NCI-H82 treated with DMSO at 0.1 percent for 48 hours (cell line): ENCODE measurements around the gene MYL5.
"Not testable (repeated sequence)": the region's sequence is repeated elsewhere in the genome, so short reads cannot be mapped to it uniquely, and the experiment has no call there.

Source experiments
- DNase-seq: peaks from one replicate; lab custom pipeline; 2025; ENCODE audit not compliant: unreplicated experiment; lab: John Stamatoyannopoulos, UW

The MYL5 gene

GRCh38 chr4:704971-705277, 30.6 kb downstream of the MYL5 start:
- no peak for DNase-seq

GRCh38 chr4:705278-706082, 31.1 kb downstream of the MYL5 start, which contains the start of gene PCGF3:
Gene PCGF3 (plus strand): TSS chr4:705832. CDS start chr4:733681, 27,849 bp downstream.
- DNase-seq: peak; percentile 64

DNA sequence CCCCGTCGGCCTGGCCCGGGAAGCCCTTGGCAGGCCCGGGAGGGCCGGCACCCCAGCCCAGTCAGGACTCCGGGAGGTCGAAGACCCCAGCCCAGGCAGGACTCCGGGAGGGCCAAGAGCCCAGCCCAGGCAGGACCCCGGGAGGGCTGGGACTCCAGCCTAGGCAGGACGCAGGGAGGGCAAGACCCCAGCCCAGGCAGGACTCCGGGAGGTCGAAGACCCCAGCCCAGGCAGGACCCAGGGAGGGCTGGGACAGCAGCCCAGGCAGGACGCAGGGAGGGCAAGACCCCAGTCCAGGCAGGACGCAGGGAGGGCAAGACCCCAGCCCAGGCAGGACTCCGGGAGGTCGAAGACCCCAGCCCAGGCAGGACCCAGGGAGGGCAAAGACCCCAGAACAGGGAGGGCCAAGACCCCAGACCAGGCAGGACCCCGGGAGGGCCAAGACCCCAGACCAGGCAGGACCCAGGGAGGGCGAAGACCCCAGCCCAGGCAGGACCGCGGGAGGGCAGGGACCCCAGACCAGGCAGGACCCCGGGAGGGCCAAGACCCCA, 31.8 kb downstream of the MYL5 start:
- DNase-seq: not testable (repeated sequence)

DNA sequence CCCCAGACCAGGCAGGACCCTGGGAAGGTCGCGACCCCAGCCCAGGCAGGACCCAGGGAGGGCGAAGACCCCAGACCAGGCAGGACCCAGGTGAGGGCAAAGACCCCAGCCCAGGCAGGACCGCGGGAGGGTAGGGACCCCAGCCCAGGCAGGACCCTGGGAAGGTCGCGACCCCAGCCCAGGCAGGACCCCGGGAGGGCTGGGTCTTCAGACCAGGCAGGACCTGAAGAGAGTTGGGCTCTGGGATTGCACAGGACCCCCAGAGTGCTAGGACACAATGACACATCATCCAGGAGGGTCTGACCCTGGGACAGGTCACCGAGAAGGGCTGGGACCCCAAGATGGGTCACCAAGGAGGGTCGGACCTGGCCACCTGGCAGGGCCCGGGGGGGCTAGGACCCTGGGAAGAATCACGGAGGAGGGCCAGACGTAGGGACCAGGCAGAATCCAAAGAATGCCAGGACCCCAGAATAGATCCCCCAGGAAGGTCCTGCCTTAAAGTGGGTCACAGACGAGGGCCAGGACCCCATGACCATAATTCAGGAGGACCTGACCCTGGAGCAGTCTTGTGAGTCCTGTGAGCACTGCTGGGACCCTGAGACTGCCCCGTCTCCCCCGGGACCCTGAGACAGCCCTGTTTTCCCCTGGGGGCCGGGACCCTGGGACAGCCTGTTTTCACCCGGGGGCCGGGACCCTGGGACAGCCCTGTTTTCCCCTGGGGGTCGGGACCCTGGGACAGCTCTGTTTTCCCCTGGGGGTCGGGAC, 32.7 kb downstream of the MYL5 start:
- DNase-seq: no peak

DNA sequence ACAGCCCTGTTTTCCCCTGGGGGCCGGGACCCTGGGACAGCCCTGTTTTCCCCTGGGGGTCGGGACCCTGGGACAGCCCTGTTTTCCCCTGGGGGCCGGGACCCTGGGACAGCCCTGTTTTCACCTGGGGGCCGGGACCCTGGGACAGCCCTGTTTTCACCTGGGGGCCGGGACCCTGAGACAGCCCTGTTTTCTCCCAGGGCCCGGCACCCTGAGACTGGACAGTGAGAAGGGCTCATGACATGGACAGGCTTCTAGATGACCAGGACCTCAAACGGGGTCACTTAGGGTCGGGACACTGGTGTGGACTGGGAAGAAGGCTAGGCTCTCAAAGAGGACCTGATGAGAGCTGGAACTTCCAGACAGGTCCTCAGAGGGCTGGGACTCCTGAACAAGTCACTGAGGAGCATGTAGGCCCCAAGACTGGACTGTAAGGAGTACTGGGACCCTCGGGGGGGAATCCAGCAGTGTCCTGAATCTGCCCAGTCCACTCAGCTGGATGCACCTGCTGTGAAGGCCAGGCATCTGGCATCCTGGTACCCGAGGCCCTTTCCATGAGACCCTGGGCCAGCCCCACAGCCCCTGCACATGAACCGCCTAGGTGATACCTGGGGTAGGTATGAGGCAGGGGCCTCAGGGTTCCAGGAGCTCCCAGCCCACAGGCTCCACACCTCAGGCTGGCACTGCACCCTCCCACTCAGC, 33.7 kb downstream of the MYL5 start:
- DNase-seq: no peak

- no peak for DNase-seq
These were observed 34.2 kb downstream of the MYL5 start for GRCh38 chr4:708631-708933.

DNA sequence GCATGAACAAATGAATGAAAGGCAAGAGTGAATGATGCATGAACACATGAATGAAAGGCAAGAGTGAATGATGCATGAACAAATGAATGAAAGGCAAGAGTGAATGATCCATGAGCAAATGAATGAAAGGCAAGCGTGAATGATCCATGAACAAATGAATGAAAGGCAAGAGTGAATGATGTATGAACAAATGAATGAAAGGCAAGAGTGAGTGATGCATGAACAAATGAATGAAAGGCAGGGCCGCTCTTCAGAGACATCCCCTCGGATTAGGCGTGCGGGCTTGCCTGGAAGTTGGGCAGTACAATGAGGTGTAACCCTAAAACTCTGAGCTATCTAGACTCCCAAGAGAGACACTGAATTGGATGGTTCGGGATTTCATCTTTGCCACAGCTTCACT, 35.0 kb downstream of the MYL5 start:
- DNase-seq: no peak

- no peak for DNase-seq
These were observed 35.8 kb downstream of the MYL5 start for GRCh38 chr4:710116-710515.

DNA sequence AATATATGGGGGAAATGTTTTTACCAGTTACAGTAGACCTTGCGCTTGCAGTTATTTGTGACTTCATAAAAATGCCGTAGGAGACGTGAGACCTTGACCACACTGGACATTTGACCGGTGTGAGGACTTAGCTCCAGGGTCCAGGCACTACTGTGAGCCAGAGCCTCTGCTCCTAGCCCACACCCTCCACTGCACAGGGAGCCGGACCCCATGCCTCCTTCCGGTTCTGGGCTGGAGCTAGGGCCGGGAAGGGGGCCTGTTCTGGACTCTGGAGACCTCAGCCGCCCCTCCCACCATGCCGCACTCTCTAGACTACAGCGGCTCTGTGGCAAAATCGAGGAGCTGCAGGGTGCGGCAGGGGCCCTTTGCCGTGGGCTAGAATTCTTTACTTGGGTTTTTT, 36.6 kb downstream of the MYL5 start:
- no peak for DNase-seq

DNA sequence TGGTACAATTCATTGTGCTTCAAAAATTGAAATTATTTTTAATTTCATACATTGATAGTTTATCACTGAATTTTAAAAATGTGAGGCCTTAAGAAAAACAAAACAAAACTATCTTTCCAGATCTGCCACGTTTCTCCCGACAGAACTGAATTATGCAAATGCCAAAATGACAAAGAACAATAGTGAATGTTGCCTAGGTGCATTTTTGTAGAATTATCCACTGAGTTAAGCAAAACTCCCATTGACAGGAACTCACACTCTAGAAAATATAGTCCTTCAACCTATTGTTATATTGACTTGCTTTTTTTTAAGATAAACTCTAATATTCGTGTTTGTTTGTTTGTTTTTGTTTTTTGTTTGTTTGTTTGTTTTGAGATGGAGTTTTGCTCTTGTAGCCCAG, 37.8 kb downstream of the MYL5 start:
- no peak for DNase-seq

DNA sequence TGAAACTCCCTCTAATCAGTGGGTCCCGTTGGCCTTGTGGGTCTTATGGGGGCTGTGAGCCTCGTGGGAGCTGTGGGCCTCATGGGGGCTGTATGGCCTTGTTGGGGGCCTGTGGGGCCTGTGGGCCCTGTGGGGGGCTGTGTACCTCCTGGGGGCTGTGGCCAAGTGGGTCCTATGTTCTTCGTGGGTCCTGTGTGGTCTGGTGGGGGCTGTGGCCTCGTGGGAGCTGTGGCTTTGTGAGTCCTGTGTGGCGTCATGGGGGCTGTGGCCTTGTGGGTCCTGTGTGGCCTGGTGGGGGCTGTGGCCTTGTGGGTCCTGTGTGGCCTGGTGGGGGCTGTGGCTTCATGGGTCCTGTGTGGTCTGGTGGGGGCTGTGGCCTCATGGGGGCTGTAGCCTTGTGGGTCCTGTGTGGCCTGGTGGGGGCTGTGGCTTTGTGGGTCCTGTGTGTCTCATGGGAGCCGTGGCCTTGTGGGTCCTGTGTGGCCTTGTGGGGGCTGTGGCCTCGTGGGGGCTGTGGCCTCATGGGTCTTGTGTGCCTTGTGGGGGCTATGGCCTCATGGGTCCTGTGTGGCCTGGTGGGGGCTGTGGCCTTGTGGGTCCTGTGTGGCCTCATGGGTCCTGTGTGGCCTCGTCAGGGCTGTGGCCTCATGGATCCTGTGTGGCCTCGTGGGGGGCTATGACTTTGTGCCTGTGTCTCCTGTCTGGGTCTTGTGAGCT, 38.7 kb downstream of the MYL5 start:
- no peak for DNase-seq

- DNase-seq: no peak
These were observed 39.7 kb downstream of the MYL5 start for GRCh38 chr4:714087-714486.

- DNase-seq: no peak
These were observed 43.4 kb downstream of the MYL5 start for GRCh38 chr4:717601-718320.

- DNase-seq: no peak
These were observed 44.1 kb downstream of the MYL5 start for GRCh38 chr4:718460-718859.

DNA sequence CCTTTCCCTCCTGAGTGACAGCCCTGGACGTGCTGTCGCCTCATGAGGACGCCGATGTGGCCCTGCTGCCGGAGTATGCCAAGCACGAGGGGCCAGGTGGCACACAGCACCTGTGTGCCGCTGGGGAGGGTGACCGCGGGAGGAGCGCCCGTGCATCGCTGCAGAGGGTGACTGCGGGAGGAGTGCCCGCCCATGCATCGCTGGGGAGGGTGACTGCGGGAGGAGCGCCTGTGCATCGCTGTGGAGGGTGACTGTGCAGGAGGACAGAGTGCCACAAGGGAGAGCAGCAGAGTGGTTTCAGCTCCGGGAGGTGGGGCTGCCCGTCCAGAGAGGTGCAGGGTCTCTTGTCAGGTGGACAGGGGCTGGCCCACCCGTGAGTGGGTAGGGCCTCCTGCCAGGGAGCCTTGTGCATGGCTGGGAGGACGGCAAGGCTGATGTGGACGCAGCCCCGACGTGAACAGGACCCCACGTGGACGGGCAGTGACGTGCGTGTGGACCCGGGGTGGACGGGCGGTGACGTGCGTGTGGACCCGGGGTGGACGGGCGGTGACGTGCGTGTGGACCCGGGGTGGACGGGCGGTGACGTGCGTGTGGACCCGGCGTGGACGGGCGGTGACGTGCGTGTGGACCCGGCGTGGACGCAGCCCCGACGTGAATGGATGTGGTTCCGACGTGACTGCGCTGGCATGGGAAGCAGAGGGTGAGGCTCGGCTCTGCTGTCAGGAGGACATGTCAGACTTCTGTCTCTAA, 45.9 kb downstream of the MYL5 start:
- DNase-seq: no peak

- DNase-seq: no peak
These were observed 47.2 kb downstream of the MYL5 start for GRCh38 chr4:721261-722168.

- DNase-seq: no peak
These were observed 47.9 kb downstream of the MYL5 start for GRCh38 chr4:722169-722725.

DNA sequence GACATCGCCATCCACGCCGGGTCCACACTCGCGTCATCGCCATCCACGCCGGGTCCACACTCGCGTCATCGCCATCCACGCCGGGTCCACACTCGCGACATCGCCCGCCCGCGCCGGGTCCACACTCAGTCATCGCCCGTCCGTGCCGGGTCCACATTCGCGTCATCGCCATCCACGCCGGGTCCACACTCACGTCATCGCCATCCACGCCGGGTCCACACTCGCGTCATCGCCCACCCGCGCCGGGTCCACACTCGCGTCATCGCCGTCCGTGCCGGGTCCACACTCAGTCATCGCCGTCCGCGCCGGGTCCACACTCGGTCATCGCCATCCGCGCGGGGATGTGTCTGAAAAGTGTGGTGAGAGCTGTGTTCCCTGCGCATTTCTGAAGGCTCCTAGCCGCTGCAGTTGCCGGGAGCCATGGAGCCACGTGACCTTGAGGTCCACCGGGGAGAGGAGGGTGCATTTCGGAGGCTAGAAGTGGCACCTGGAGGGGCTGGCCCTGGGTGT, 48.6 kb downstream of the MYL5 start:
- DNase-seq: no peak
